Measurements from ENCODE around the gene ZBTB20.

Gene ZBTB20

GRCh38 chr3:114864970-114865369 is 282.1 kb downstream of the ZBTB20 start:
- no peak overlapping the region for H2AFZ ChIP-seq (ENCODE audit: low read length)
- H3K4me2 ChIP-seq (ENCODE audit: low read depth, low read length): no peak overlapping the region
- H3K9me2 ChIP-seq (replicated peaks; ENCODE audit: insufficient read depth, low read length): no peaks in the 10 kb centered on the region
- TF ChIP-seq EZH2phosphoT487 (IDR thresholded peaks at IDR 0.05; ENCODE audit: low read length) (no peak), EZH2 (optimal IDR thresholded peaks at IDR 0.05; ENCODE audit: low read depth, low read length) (no peak), CTCF (IDR thresholded peaks at IDR 0.05; ENCODE audit: low read length) (no peak)
- no peaks in the 10 kb centered on the region for H3K36me3 ChIP-seq (replicated peaks; ENCODE audit: insufficient read depth, low read length)
- no peak overlapping the region for H3K4me3 ChIP-seq (ENCODE audit: low read length)
- H3K27ac ChIP-seq (ENCODE audit: low read length): no peak overlapping the region
- no peaks in the 10 kb centered on the region for H4K20me1 ChIP-seq (ENCODE audit: insufficient read depth, low read length)
- H3K4me1 ChIP-seq (ENCODE audit: low read length): peaks cover 15% of the 10 kb centered on the region; the same call in 1 of the 2 replicates
- H3K79me2 ChIP-seq (ENCODE audit: low read length): no peaks in the 10 kb centered on the region
- H3K9me3 ChIP-seq (replicated peaks; ENCODE audit: insufficient read depth, low read length): no peaks in the 10 kb centered on the region
- H3F3A ChIP-seq (ENCODE audit: insufficient read depth, low read length): peaks cover 9% of the 10 kb centered on the region
- no peaks in the 10 kb centered on the region for H3K27me3 ChIP-seq (replicated peaks; ENCODE audit: insufficient read depth, low read length)
- no peak overlapping the region for H3K9ac ChIP-seq (ENCODE audit: low read length)
- no peak for DNase-seq

GRCh38 chr3:114863848-114864247 is 283.2 kb downstream of the ZBTB20 start:
- 0 out of 2 replicates have a peak overlapping the region, but pooled peaks have one; percentile 18 for H2AFZ ChIP-seq (ENCODE audit: low read length)
- no peak overlapping the region for H3K27ac ChIP-seq (ENCODE audit: low read length)
- peaks cover 18% of the 10 kb centered on the region; the same call in 1 of the 2 replicates for H3K4me1 ChIP-seq (ENCODE audit: low read length)
- no peaks in the 10 kb centered on the region for H4K20me1 ChIP-seq (ENCODE audit: insufficient read depth, low read length)
- H3K9me3 ChIP-seq (replicated peaks; ENCODE audit: insufficient read depth, low read length): no peaks in the 10 kb centered on the region
- peaks cover 9% of the 10 kb centered on the region for H3F3A ChIP-seq (ENCODE audit: insufficient read depth, low read length)
- H3K27me3 ChIP-seq (replicated peaks; ENCODE audit: insufficient read depth, low read length): no peaks in the 10 kb centered on the region
- H3K9ac ChIP-seq (ENCODE audit: low read length): no peak overlapping the region
- TF ChIP-seq EZH2phosphoT487 (IDR thresholded peaks at IDR 0.05; ENCODE audit: low read length) (no peak), EZH2 (optimal IDR thresholded peaks at IDR 0.05; ENCODE audit: low read depth, low read length) (no peak), CTCF (IDR thresholded peaks at IDR 0.05; ENCODE audit: low read length) (no peak)
- no peaks in the 10 kb centered on the region for H3K79me2 ChIP-seq (ENCODE audit: low read length)
- H3K4me3 ChIP-seq (ENCODE audit: low read length): no peak overlapping the region
- DNase-seq: peak; percentile 32
- peak overlapping the region; percentile 35 for H3K4me2 ChIP-seq (ENCODE audit: low read depth, low read length)
- H3K9me2 ChIP-seq (replicated peaks; ENCODE audit: insufficient read depth, low read length): no peaks in the 10 kb centered on the region
- H3K36me3 ChIP-seq (replicated peaks; ENCODE audit: insufficient read depth, low read length): no peaks in the 10 kb centered on the region

GRCh38 chr3:114861666-114862065 is 285.4 kb downstream of the ZBTB20 start:
- Histone ChIP-seq H4K20me1 (ENCODE audit: insufficient read depth, low read length) (no peaks in the 10 kb centered on the region), H3K27me3 (replicated peaks; ENCODE audit: insufficient read depth, low read length) (no peaks in the 10 kb centered on the region), H3K4me3 (ENCODE audit: low read length) (no peak overlapping the region), H3F3A (ENCODE audit: insufficient read depth, low read length) (peaks cover 9% of the 10 kb centered on the region), H3K9me2 (replicated peaks; ENCODE audit: insufficient read depth, low read length) (no peaks in the 10 kb centered on the region), H3K9ac (ENCODE audit: low read length) (no peak overlapping the region), H3K36me3 (replicated peaks; ENCODE audit: insufficient read depth, low read length) (no peaks in the 10 kb centered on the region), H3K27ac (ENCODE audit: low read length) (no peak overlapping the region), H3K4me1 (ENCODE audit: low read length) (peaks cover 18% of the 10 kb centered on the region; the same call in 1 of the 2 replicates), H2AFZ (ENCODE audit: low read length) (no peak overlapping the region), H3K9me3 (replicated peaks; ENCODE audit: insufficient read depth, low read length) (no peaks in the 10 kb centered on the region), H3K4me2 (ENCODE audit: low read depth, low read length) (no peak overlapping the region), H3K79me2 (ENCODE audit: low read length) (no peaks in the 10 kb centered on the region)
- TF ChIP-seq EZH2 (optimal IDR thresholded peaks at IDR 0.05; ENCODE audit: low read depth, low read length): no peak
- TF ChIP-seq CTCF (IDR thresholded peaks at IDR 0.05; ENCODE audit: low read length): no peak
- TF ChIP-seq EZH2phosphoT487 (IDR thresholded peaks at IDR 0.05; ENCODE audit: low read length): no peak
- DNase-seq: no peak

All from MM.1S (cell line).